ENCODE results near the gene TTC38.
"Not testable (repeated sequence)": the region's sequence is repeated elsewhere in the genome, so short reads cannot be mapped to it uniquely, and the experiment has no call there.

Gene TTC38

DNA sequence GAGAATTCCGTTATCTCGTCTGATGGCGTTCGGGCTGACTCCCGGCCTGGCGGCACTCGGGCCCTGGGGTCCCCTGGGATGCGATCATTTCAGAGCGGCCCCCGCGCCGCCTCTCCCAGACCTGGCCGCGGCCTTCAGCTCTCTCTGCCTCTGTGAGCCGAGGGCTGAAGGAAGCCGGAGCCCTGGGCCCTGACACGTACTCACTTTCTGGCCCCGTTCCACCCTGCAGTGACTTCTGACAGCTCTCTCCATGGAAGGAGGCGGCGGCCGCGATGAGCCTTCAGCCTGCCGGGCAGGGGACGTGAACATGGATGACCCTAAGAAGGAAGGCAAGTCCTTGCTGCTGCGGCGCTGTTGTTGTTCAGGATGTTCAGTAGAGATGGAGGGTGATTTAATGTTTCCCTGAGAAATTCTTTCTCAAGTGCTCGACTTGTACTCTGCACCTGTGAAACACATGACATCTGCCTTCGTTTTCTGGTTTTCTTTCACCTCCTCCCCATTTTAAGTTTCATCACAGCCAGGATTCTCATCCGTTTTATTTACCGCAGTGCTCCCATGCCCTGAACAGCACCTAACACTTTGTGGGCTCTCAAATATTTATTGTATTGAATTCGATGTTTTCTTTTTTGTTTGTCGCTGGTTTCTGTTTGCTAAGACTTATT lies 29.5 kb downstream of the TTC38 start:
- no peak for DNase-seq

DNA sequence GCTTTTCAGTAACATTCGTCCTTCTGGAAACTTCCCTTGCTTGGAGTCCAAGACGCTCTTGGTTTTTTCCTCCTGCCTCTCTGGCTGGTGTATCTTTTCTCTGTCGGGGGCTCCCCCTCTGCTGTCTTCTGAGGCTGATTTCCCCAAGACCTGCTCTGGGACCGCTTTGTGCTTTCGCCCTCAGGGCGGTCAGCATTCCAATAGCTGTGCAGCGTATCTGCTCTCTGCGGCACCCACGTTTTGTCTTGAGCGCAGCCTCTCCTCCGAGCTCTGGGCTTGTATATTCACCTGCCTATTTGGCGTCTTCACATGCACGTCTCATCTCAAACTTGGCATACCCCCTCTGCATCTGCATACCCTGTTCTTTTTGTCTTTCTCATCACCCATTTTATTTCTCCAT lies 31.3 kb downstream of the TTC38 start:
- DNase-seq, result no peak

DNA sequence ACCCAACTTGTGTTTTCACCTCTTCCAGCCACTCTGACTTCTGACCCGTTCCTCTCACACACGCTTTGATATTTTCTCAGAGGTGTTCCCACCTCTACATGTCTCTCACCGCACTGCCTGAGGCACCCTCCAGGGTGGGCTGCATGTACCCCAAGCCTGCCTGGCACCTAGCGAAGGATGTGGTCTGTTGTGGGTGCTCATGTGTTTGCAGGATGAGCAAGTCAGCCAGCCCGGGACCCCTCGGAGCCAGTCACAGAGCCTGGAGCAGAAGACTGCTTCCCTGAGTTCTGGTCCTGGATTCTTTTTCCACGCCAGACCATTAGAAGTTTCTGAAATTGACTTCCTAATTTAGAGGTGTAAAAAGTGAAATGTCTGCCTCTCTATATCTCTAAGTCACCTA lies 32.7 kb downstream of the TTC38 start:
- no peak for DNase-seq

DNA sequence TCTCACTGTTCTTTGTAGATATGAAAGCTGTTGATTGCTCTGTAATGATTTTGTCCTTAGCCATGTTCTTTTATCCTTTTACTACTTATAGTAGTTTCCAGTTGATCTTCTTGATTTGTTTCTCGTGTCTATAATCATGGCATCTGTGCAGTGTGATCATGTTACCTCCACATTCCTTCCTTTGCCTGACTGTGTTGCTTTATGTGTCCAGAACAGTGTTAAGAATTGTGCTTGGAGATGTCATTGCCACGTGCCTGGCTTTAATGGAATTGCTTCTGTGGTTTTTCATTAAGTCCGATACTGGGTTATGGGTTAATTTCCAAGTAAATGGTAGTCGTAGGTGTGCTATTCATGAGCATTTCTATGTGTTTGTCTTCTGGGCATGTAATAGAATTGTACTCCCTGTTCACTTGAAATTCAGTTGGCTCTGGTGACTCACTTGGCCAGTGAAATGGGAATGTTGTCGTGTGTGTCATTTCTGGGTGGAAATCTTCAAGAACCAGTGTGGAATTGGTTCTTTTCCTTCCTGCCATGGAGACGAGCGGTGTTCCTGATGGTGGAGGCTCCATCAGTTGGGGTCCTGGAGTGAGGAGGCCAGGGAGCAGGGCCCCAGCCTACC lies 35.6 kb downstream of the TTC38 start:
- DNase-seq, result no peak

DNA sequence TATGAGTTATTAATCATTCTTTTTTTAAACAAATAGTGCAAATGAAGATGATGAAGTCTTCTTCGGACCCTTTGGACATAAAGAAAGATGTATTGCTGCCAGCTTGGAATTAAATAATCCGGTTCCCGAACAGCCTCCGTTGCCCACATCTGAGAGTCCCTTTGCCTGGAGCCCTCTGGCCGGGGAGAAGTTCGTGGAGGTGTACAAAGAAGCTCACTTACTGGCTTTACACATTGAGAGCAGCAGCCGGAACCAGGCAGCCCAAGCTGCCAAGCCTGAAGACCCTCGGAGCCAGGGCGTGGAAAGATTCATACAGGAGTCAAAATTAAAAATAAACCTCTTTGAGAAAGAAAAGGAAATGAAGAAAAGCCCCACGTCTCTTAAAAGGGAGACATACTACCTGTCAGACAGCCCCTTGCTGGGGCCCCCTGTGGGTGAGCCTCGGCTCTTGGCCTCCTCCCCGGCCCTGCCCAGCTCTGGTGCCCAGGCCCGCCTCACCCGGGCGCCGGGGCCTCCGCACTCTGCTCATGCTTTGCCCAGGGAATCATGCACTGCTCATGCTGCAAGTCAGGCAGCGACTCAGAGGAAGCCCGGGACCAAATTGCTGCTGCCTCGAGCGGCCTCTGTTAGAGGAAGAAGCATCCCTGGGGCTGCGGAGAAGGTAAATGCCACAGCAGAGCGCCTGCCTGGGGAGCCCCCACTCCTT lies 40.6 kb downstream of the TTC38 start:
- DNase-seq, result no peak

DNA sequence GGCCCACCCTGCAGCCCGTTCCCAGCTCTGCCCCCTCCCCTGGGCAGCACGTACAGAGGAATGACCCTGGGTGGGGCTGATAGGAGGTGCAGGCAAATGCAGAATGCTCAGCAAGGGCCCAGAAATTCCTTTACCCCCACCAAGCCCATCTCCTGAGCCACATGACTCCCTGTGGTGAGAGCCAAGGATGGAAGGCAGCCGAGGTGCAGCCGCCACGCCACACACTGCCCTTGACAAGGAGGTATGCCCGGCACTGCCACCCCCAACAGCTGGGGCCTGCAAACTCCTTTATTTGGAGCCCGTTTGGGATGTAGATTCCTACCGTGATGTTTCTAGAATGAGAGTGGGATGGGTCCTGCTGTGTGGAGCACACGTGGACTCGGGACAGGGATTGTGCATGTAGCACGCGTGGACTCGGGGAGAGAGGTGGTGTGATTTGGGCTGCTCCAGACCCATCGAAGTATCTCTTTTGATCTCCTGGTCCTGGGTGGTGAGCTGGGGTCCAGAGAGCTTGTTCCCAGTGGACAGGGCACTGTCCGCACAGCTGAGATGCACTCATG lies 41.8 kb downstream of the TTC38 start:
- DNase-seq, result no peak

DNA sequence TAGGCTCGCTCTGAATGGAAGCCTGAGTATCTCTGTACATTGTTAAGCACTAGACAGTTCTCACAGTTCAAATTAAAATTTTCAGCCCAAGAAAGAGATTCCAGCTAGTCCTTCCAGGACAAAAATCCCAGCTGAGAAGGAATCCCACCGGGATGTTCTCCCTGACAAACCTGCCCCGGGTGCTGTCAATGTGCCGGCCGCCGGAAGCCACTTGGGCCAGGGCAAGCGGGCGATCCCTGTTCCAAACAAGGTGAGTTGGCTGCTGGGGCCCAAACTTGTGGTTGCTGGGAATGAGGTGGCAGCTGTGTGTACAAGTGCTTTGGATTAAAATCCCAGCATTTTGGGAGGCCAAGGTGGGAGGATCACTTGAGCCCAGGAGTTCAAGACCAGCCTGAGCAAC lies 44.2 kb downstream of the TTC38 start:
- no peak for DNase-seq

DNA sequence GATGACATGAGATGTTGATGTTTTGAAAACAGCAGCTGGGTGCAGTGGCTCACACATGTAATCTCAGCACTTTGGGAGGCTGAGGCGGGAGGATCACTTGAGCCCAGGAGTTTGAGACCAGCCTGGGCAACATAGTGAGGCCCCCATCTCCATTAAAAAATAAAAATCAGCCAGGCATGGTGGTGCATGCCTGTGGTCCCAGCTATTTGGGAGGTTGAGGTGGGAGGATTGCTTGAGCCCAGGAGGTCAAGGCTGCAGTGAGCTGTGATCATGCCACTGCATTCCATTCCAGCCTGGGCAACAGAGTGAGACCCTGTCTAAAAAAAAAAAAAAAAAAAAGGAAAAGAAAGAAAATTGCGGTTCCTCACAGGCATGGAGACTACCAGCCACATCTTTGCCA lies 45.0 kb downstream of the TTC38 start:
- DNase-seq, result not testable (repeated sequence)

DNA sequence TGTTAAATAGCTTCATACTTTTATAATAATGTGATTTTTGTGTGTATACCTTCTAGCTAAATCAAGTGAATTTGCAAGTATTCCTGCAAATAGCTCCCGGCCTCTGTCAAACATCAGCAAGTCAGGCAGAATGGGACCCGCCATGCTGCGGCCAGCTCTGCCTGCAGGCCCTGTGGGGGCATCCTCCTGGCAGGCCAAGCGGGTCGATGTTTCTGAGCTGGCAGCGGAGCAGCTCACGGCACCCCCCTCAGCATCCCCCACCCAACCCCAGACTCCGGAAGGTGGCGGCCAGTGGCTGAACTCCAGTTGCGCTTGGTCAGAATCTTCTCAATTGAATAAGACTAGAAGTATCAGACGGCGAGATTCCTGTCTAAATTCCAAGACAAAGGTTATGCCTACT lies 48.2 kb downstream of the TTC38 start:
- no peak for DNase-seq

DNA sequence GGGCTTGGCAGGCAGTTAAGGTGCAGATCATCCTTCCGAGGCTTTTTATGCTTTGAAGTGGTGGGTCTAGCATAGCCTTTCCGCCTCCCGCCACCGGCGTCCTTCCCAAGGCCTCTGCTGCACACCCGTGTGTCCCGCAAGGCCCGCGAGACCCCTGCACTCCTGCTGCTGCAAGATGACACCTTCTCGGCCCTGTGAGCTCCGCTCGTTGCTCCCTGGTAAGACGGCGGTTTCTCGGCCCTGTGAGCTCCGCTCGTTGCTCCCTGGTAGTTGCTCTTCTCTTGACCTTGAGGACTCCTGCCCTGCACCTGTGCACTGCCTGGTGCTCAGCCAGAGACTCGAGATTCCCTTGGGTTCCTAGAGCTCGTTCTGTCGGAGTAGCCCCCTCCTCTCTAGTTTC lies 49.8 kb downstream of the TTC38 start:
- no peak for DNase-seq

DNA sequence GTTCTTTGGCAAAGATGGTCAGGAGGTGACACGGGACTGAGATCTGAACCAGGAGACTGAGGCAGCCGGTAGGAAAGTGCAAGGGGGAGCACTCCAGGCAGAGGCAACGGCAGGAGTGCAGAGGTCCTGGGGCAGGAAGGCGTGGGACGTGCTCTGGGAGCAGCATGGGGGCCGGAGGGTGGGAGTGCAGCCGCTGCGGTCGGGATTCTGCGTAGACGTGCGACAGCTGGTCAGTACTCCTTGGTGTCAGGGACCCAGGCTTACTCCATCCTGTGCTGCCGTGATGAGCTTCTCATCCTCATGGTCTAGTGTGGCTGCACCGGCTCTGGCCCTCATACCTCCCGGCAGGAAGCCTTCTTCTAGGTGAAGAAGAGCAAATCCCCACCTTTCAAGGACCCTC lies 50.8 kb downstream of the TTC38 start:
- DNase-seq, result no peak

DNA sequence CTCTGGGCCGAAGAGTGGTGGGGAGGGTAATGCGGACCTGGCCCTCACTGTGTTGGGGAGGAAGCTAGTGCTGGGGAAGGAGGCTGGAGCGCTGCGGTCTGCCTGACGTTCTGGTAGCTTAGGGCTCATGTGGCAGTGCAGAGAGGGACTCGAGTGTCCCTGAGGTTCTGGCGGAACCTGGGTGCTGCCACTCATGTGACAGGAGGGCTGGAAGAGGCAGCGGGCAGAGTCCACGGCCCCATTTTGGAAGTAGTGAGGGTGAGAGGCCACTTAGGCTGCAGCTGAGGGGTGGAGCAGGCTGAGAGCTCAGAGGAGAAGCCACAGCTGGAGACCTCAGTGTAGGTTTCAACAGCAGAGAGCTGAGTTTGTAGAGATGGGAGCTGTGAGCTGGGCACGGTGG lies 51.5 kb downstream of the TTC38 start:
- no peak for DNase-seq

DNA sequence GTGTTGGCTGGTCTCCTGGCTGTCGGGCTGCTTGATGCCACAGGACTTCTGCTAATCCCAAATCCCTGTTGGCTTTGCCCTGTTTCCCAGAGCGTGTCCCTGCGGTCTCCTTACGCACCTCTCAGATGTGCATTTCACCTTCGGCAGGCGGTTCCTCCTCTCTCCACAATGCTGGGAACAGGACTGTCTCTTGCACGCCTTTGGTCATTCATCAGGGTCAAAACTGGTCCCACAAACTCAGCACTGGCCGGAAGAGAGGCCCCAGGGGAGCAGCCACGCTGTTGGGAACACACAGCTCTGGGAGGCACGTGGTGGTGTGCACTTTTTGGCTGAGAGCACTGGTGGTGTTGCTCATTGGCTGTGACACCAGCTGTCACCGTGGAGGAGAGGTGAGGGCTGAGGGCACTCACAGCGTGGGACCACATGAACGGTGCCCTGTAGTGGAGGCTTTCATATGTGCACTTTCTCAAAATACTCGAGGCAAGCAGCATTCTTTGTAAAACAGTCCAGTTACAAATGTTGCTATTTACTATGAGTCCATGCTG lies 52.4 kb downstream of the TTC38 start:
- no peak for DNase-seq

DNA sequence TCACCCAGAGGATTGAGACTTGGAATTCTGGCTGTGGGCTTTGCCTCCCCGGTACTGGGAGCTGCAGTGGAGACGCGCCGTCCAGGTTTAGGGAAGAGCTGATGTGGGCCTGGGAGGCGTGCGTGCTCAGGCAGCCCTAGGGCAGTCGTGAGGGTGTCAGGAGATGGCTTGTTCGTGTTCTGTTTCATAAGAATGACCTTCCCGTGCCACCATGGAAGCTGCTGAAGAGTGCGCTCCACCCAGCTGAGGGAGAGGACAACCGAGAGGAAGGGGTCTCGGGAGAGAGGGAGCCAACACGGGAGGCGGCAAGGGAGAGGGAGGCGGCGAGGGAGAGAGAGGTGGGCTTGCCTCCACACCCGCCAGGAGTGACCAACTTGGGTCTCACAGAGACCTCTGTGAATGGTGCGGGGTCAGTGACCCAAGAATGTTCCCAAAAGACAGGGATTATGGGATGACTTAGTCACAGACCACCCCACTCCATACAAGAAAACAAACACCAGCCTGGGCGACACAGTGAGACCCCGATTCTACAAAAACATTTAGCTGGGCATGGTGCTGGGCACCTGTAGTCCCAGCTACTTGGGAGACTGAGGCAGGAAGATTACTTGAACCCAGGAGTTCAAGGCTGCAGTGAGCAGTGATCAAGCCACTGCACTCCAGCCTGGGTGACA lies 53.0 kb downstream of the TTC38 start:
- no peak for DNase-seq

DNA sequence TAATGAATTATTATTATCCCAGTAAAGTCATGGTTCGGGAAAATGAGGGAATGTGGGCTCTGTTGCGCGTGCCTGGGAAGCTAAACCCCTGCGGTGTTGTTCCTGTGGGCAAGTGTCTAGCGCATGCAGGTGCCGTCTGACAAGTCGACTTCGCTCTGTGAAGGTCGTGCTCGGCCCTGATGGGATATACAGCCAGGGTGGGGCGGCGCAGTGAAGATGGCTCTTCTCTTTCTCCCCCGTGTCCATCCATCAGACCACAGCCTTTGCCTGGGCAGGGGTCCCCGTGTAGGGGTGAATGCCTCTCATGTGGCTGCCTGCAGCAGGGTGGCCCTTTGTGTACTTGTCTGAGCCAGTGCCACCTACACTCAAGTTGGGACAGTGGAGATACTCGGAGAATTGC lies 54.9 kb downstream of the TTC38 start:
- no peak for DNase-seq

DNA sequence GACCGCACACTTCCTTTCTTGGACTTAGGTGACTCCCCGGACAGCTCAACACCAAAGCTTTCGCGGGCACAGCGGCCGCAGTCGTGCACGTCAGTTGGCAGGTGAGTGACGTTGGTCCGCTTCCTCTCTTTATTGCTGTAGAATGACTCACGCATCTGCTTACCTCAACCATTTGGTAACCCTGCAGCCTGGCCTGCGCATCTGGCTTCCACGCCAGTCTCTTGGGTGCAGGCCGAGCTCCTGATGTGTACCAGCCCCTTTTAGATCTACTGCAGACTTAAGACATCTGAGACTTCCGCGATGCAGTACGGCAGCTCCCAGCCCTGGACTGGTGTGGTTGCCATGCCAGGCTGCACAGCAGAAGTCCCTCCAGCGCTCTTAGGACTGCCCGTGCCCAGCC lies 55.4 kb downstream of the TTC38 start:
- DNase-seq, result no peak

DNA sequence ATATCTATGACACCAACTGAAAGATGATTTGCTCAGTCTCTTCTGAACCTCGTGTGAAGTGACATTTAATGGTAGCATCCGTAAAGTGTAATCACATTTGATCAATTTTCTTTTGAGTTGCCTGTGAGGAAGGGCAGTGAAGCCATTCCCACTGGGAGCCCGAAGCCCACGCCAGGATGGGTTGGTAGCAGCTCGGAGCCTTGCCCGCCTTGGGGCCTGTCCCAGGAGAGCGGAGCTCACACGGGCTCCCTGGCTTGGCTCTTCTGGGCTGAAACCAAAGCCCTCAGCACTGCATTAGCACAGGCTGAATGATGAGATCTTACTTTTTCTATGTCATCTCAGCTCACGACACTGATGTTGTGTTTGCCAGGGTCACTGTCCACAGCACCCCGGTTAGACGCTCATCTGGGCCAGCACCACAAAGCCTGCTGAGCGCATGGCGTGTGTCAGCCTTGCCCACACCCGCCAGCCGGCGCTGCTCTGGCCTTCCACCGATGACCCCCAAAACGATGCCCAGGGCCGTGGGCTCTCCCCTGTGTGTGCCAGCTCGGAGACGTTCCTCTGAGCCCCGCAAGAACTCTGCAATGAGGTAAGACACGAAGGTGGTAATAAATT lies 58.4 kb downstream of the TTC38 start:
- DNase-seq, result no peak

DNA sequence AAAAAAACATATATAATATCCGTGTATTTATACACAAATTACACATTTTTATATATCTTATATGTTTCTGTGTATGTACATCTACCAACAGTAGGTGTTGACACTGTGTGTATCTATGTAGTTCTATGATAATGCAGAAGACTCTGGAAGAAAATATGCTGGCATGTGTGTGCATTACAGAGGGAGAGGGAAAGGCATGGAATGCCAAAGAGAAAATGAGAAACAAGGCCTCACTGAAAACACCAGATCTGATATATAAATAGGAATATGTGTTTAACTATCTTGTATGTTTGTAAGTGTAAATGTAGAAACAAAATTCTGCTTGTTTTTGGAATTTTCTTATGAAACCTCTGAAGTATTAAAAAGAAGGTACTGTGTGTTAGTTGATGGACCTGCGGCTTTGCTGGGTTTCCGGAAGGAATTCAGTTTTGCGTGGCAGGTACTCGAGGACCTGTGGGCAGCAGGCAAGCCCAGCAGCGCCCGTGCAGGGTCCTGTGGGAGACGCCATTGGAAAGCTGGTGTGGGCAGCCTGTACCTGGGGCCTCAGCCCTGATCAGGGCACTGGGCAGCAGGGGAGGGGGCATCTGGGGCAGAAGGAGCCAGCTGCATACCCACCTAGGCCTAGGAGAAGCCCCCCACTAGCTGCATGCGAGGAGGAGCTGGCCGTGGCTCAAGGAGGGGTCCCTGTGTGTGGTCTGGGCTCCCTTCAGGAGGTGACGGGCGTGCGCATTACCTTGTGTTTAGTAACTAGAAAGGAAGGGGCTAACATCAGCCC lies 60.1 kb downstream of the TTC38 start:
- no peak for DNase-seq

DNA sequence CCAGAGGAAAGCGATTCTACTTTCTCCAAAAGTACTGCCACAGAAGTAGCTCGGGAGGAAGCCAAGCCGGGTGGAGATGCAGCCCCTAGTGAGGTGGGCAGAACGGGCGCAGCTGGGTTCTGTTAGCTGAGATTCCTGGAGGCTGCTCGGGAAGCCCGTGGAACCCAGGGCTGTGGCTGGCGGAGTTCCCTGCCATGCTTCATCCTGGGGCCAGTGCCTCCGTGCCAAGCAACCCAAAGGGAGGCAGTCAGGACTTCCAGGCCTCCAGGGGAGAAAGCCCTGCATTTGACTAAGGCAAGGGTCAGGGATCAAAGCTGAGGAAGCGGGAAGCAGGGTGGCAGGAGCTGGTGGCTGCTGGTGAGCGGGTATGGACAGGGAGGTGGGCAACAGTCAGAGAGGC lies 61.0 kb downstream of the TTC38 start:
- DNase-seq, result no peak

DNA sequence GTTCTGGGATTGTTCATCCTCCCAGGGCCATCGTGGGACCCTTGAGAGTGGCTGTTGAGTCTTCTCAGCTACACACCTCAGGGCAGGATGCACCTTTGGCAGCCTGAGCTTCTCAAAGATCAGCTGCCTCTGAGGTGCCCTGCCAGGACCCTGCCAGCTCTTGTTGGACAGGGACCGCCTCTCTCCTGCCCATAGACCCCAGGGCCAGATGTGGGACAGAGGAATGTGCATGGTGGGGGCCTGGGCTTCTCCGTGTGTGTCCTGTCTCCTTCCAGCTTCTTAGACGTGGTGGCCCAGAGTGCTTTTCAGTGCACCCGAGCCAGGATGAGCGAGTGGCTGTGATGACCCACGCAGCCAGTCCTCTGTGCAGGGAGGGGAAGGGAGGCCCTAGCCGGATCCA lies 61.8 kb downstream of the TTC38 start:
- DNase-seq, result no peak

DNA sequence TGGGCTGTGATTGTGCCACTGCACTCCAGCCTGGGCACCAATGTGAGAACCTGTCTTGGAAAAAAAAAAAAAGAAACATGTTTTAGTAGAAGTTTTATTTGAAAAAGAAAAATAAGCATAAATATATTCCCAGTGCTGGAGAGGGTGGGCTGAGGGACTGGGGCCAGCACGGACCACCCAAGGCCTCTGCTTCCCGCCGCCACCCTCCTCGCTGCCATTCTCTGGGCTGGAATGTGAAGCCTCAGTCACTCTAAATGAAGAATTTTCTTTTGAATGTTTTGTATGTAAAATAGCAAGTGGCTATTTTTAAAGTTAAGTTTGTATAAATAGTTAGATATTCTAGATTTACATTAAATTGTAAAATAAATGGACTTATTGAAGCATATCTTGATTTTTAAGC lies 62.6 kb downstream of the TTC38 start:
- DNase-seq, result no peak

DNA sequence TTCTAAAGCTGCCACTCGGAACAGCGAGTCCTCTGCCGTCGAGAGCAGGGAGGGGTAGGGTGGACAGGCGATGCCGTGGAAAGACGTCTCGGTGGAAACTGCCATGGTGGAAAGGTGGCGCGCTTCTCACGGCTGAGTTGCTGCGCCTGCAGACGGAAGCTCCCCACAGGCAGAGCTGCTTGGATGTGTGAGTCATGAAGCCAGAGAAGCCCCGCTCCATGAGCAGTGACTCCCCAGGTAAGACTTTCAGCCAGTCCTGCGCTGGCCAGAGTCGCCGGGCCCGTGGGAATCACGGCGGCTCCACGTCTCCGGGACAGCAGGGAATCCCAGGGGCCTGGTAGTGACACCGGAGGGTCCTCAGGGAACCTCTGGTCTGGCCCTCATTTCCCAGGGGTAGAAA lies 63.7 kb downstream of the TTC38 start:
- no peak for DNase-seq

Data from activated effector memory CD4-positive, alpha-beta T cell treated with Interleukin-2 at 50 U/mL for 16 hours (primary cell).